AG20443 (cell line): ENCODE data around the gene CD84.
"Not testable (repeated sequence)": the region's sequence is repeated elsewhere in the genome, so short reads cannot be mapped to it uniquely, and the experiment has no call there.

Experiments
- DNase-seq: peaks from one replicate; pipeline ENCODE4 v3.0.0; 2012; ENCODE audit warnings: low spot score, mixed read lengths

CD84 gene

DNA sequence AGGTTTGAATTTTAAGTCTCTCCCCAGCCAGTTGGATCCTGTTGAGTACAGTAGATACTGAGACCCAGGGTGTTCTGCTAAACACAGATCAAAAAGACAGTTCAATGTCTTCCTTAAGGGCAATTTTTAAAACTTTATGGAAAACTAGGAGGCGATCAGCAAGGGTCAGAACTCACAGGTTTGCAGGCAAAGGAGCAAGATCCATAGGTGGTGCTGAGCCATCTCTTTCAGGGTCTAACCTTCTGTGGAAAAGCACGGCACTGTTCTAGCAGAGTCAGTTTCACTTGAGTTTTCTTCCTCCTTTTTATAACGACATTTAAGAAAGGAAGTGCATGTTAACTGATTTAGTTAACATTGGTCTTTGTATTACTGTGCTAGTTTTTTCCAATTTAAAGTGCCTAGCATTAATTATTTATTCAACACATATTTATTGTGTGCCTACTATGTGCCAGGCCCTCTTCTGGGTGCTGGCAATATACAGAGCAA is at the start of gene CD84:
Gene CD84 (minus strand): TSS at position 281 of the 486 bp plus-strand sequence. CDS start 59 bp downstream, at position 222.
- no peak for DNase-seq

- DNase-seq = no peak
These were observed 49.5 kb upstream of the CD84 start for GRCh38 chr1:160628799-160629263.

- DNase-seq = not testable (repeated sequence)
These were observed 48.5 kb upstream of the CD84 start for GRCh38 chr1:160627677-160628289.

DNA sequence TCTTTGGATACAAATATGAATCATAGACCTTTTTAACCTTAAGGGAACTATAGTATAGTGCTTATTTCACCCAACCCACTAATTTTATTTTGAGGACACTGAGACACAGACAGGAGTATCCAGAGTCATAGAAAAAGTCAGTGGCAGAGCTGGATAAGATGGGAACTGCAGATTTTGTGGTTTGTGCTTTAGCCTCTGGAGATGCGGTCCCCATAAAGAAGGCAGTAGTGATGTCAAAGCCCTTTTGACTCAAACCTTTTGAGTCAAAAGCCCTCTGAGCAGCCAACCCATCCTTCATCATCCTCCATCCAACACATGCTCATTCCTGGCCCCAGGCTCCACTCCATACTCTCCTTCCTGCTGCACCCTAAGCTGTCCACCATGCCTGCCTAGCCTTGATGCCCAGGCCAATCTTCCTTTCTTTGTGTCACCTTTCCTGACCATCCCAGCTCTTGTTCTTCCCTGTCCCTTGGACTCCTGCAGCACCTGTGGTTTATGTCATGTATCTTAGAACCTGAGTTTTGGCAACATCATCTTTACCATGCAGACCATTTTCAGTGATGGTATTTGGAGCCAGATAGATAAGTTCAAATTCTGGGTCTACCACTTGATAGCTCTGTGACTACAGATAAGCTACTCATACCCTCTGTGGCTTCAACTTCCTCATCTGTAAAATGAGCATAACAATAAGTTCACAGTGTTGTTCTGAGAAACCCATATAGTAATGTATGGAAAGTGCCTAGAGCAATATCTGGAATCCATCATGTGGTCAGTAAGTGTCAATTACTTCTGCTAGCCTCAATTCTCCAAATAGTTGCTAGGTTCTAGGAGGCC is 47.4 kb upstream of the CD84 start:
- no peak for DNase-seq

DNA sequence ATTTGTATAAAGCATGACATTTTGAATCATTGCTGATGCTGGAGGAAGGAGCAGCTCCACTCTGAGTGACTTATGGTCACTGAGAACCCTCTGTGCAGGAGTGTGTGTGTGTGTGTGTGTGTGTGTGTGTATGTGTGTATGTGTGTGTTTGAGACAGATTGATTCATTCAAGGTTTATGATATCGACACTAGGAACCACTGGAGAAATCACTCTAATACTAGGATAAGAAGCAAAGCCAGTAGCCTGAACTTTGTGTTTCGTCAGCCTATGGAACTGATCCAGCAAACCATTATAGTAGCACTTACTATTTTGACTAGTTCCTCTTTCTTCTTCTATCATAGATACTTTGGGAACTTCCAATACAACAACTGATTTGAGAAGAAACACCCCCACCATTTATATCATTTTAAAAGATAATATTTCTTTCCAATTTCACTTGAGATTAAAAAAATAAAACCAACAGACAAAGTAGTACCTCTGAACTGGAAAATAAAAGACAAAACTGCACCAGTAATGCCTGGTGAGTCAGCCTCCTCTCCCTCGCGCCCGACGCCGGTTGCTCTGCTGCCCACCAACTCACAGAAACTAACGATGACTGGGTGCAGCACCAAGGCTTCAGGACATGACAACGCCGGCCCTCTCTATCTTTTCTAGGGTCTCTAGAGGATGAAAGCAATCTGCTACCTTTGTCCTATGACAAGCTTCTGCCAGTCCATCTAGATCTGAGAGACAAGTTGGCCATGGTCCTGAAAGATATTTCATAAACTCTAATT is 46.6 kb upstream of the CD84 start:
- no peak for DNase-seq

DNA sequence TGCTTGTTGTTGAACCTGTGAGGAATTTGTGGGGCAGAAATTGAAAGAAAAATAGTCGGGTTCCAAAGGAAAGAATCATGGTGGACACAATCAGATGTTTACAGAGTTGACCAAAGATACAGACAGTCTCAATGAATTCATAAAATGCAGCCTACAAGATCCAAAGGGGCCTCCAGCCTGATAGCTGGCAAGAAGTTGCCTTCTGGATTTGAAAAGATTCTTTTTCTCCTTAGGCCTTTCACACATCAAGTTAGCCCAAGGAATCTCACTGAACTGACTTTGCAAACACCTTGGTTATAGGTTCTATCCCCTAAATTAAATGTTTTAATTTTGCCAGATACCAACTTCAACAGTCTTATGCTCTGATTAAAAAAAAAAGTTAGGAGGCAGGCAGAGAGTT is 46.0 kb upstream of the CD84 start:
- no peak for DNase-seq

GRCh38 chr1:160624464-160624863 is 45.2 kb upstream of the CD84 start:
- DNase-seq = no peak

- no peak for DNase-seq
These were observed 44.6 kb upstream of the CD84 start for GRCh38 chr1:160623862-160624261.

DNA sequence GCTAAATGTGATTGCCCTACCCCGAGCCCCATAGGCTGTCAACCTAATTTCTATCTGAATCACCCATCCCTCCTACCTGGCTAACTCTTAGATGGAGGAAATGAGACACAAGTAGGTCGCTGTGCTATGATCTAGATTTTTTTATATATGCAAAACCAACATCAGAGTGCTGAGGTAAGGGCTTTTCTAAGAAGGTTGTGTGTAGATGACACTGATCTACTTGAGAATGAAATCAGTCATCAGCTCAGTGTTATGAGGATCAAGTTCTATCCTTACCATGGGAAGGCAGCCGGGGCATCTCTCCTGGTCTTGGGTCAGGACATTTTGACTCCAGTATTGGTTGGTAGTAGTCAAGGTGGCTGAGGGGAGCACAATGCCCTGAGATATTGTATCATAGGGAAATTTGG is 43.9 kb upstream of the CD84 start:
- no peak for DNase-seq

DNA sequence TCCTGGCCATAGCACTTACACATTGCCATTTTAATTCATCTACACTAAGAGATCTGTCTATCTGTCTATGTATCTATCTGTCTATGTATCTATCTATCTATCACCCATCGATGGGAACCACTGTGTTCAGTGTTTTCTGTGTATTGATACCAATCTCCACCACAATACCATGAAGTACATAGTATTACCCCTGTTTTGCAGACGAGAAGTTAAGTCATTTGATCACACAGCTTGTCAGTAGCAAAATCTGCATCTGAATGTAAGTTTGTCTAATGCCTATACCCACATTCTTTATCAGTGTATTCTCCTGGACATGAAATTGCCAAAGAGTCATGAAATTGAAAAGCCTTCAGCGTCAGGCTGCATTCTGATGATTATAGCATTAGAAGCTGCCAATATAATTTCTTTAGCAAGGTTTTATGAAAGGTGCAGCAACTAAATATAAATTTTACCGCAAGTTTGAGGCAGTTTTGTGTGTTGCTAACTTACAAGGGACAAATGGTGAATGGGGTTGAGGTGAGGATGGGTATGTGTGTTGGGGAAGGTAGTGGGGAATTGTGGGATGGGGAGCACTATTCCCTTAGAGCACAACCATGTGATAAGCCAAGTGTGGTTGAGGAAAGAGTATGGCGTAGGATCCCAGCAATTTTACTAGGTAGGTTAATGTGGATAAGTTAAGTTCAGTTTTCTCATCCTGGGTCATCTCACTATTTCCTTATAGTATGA is 43.4 kb upstream of the CD84 start:
- no peak for DNase-seq

GRCh38 chr1:160621633-160622413 is 42.5 kb upstream of the CD84 start:
- DNase-seq = no peak

GRCh38 chr1:160620942-160621632 is 41.8 kb upstream of the CD84 start:
- no peak for DNase-seq

DNA sequence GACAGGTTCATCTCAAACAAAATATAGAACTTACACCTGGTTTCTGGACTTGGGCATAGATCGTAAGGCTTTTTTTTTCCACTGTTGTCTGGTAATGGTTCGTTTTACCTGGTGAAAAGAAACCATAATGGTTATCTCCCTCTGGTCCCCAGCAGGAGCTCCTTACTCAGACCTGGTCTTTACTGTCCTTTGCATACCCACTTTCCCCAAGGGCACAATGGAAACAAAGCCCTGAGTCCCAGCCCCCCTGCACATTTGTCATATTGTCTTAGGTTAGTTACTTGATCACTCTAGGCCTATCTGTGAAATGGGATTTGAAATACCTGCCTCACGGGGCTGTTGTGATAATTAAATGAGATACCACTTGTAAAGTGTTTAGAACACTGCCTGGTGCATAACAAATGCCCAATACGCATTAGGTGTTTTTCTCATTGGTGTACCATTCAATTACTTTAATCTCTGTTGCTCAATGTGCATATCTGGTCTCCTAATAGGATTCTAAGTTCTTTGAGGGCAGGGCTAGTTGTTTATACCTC is 40.5 kb upstream of the CD84 start:
- DNase-seq = no peak

DNA sequence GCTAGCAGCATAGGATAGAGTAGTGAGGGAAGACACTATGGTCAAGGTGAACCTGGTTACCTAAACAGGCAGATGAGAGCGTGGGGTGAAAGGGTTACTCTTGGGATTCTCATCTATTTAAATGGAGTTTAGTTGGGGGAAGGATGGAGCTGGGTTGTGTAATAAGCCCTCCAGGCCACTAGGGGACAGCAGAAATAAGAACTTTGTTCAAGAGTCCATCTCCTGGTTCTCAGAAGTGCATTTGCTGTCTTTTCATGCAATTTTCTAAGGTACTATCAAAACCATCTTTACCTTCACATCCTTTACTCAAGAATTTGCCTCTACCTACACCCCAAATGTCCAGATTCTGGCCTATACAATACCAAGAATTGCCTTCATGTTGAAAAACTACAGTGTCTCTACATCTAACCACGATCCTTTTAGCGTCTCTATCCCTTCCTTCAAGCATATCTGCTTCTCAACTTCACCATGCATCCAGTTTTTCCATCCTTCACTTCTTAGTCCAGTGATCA is 39.5 kb upstream of the CD84 start:
- no peak for DNase-seq

- no peak for DNase-seq
These were observed 39.0 kb upstream of the CD84 start for GRCh38 chr1:160618327-160618726.

- no peak for DNase-seq
These were observed 36.4 kb upstream of the CD84 start for GRCh38 chr1:160615660-160616059.

- DNase-seq = no peak
These were observed 35.1 kb upstream of the CD84 start for GRCh38 chr1:160614410-160614809.

GRCh38 chr1:160612613-160613218 is 33.4 kb upstream of the CD84 start:
- no peak for DNase-seq

- no peak for DNase-seq
These were observed 31.4 kb upstream of the CD84 start for GRCh38 chr1:160610569-160611242.
